Naive B cell (primary cell): Measurements from ENCODE around the gene RNF213. TPM values are rescaled to one million over a fixed set of nuclear protein-coding genes. Genes with fewer than 3 reads are reported as not detected.
A peak's percentile ranks its signal among the peaks of the same experiment; 100 is the strongest.

Source experiments
- ATAC-seq, 2 donors: fragments of 150-1000 bp; cut with Tn5 transposase; 2 replicates each; pipeline ENCODE4 v1.10.0; 2021; ENCODE audit warnings: low read depth in 2 of 2, mild to moderate bottlenecking in 2 of 2, moderate library complexity in 2 of 2
- DNase-seq: peaks from one replicate; pipeline ENCODE4 v3.0.0; 2022
- H3K27ac Mint-ChIP-seq, 6 donors: one replicate each; pipeline ENCODE4 v1.8.0; 2020 to 2022; ENCODE audit warnings: mild to moderate bottlenecking in 6 of 6, mixed read lengths in 6 of 6, moderate library complexity in 5 of 6, inconsistent platforms in 2 of 6
- H3K27me3 Mint-ChIP-seq, 3 donors: one replicate each; pipeline ENCODE4 v1.8.0; 2021 to 2022; ENCODE audit warnings: mixed read lengths in 3 of 3, mild to moderate bottlenecking in 1 of 3
- H3K36me3 Mint-ChIP-seq, 2 donors: one replicate each; pipeline ENCODE4 v1.8.0; 2020 to 2022; ENCODE audit warnings: mixed read lengths in 2 of 2, inconsistent platforms in 1 of 2, mild to moderate bottlenecking in 1 of 2
- H3K4me1 Mint-ChIP-seq, 3 donors: one replicate each; pipeline ENCODE4 v1.8.0; 2020 to 2022; ENCODE audit warnings: mixed read lengths in 3 of 3, inconsistent platforms in 1 of 3, mild to moderate bottlenecking in 1 of 3, moderate library complexity in 1 of 3
- H3K4me3 Mint-ChIP-seq, 8 donors: one replicate each; pipeline ENCODE4 v1.8.0; 2020 to 2022; ENCODE audit warnings: mild to moderate bottlenecking in 8 of 8, mixed read lengths in 8 of 8, moderate library complexity in 8 of 8, inconsistent platforms in 2 of 8
- H3K9me3 Mint-ChIP-seq, 7 donors: one replicate each; pipeline ENCODE4 v1.8.0; 2020 to 2022; ENCODE audit warnings: mixed read lengths in 7 of 7, mild to moderate bottlenecking in 5 of 7, inconsistent platforms in 2 of 7, moderate library complexity in 1 of 7
- polyA plus RNA-seq, 6 donors: library from polyadenylated mRNA; unstranded; fragments of 300-500 nt; fragmentation: Illumina TruSeq; gene quantifications; one replicate each; pipeline ENCODE4 v1.2.3, GENCODE V29; 2021; ENCODE audit warnings: low read depth in 6 of 6

Gene RNF213
- polyA plus RNA-seq, 6 donors from 2014 or later = 9.2 to 34.7 (median 18.3) TPM

DNA sequence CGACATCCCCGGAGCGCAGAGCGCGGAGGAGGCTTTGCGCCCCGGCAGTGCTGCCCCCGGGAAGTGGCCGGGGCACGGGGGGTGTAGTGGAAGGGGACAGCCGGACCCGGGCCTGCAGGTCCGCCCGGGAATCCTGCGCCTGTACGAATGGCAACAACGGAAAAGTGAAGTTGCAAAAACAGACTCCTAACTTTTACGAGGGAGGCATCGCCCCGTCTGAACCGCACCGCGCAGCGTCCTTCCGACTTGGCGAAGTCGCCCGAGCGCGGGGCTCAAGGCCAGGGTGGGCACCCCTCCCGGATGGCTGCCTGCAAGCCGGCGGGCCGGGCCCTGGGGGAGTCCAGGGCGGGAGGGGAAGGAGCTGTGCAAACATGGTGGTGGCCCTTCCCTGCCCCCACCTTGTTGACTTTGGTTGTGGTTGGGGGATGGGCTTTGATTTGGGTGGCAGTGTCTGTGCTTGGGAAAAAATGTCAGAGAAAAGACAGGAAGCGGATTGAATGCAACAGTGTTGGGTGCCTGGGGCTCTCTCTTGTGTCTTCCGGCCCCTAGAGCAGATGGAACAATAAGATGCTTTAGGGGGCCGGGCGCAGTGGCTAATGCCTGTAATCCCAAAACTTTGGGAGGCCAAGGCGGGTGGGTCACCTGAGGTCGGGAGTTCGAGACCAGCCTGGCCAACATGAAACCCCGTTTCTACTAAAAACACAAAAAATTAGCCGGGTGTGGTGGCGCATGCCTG, 675 bp downstream of the RNF213 start:
- Mint-ChIP-seq H3K4me1 (peaks cover 40 to 56% (median 46%) of the 10 kb centered on the region in 3 donors), H3K27me3 (no peaks in the 10 kb centered on the region), H3K4me3 (peak overlapping the region; percentile 76 to 98 (median 93)), H3K36me3 (no peaks in the 10 kb centered on the region), H3K9me3 (no peaks in the 10 kb centered on the region), H3K27ac (peak overlapping the region; percentile 47 to 98 (median 96))
- DNase-seq (peak; percentile 44), ATAC-seq (peak; percentile 3 to 5)

DNA sequence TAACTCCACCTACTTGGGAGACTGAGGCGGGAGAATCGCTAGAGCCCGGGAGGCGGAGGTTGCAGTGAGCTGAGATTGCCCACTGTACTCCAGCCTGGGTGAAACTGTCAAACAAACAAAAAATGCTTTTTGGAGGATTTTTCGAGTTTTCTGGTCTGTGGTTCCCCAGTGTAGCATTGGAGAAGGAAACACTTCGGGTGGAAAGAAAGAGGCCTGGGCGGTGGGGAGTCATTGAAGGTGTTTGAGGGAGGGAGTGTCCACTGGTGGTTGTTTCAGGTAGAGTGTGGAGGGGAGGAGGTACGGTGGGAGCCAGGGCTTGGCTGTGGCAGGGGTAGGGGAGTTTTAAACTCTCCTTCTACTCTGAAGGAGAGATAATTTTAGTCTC, 1.2 kb downstream of the RNF213 start:
- DNase-seq (no peak), ATAC-seq (no peak)
- no peaks in the 10 kb centered on the region for H3K27me3 Mint-ChIP-seq
- peaks cover 40 to 56% (median 46%) of the 10 kb centered on the region in 3 donors for H3K4me1 Mint-ChIP-seq
- H3K36me3 Mint-ChIP-seq = no peaks in the 10 kb centered on the region
- peak overlapping the region; percentile 76 to 98 (median 93) for H3K4me3 Mint-ChIP-seq
- no peaks in the 10 kb centered on the region for H3K9me3 Mint-ChIP-seq
- H3K27ac Mint-ChIP-seq = peak overlapping the region; percentile 47 to 98 (median 96)

DNA sequence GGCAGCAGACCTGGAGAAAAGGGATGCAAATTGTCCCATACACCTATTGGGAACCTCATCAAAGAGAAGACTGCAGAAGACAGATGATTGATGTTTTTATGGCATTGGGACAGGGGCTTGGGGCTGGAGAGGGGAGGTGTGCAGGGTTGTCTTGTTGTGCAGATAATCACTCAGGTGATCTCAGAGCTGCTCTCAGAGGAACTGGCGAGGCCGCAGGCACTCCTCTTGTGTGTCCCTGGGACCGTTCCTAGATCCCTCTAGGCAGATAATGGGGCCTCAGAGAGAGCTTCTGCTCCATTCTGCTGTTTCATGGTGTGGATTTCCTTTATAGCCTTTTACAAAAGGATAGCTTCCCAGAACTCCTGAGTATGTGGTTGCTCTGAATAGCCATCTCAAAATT, 1.6 kb downstream of the RNF213 start:
- no peaks in the 10 kb centered on the region for H3K27me3 Mint-ChIP-seq
- peak overlapping the region; percentile 76 to 98 (median 93) for H3K4me3 Mint-ChIP-seq
- DNase-seq (no peak), ATAC-seq (no peak)
- H3K36me3 Mint-ChIP-seq = no peaks in the 10 kb centered on the region
- peak overlapping the region in 4 of 6 donors; percentile 94 to 98 (median 97) for H3K27ac Mint-ChIP-seq
- H3K9me3 Mint-ChIP-seq = no peaks in the 10 kb centered on the region
- H3K4me1 Mint-ChIP-seq = peaks cover 40 to 59% (median 46%) of the 10 kb centered on the region in 3 donors

DNA sequence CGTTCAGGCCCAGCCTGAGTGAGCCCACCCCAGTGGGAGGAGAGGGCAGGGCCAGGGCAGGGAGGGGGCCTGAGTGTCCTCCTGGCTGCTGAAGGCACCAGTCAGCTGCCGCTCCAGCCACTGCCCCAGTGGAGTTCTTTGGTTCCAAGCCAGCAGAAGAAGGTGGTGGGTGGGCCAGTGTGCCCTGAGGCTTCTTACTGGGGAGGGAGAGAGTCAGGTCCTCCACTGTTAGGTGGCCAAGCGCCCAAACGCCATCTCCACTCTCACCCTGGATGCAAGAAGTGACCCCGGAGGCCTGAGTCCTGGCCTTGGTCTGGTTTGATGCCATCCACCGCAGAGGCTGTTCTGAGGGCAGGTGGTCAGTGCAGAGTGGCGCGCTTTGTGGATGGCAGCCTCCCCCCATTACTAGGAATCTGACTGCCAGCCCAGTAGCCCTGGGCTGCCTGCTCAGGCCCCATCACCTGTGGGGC, 2.2 kb downstream of the RNF213 start:
- Mint-ChIP-seq H3K27me3 (no peaks in the 10 kb centered on the region), H3K4me3 (peak overlapping the region in 7 of 8 donors; percentile 25 to 99 (median 97)), H3K4me1 (peaks cover 40 to 62% (median 46%) of the 10 kb centered on the region in 3 donors), H3K9me3 (no peaks in the 10 kb centered on the region), H3K36me3 (no peaks in the 10 kb centered on the region), H3K27ac (peak overlapping the region in 3 of 6 donors; percentile 94 to 97 (median 96))
- ATAC-seq (no peak), DNase-seq (no peak)

DNA sequence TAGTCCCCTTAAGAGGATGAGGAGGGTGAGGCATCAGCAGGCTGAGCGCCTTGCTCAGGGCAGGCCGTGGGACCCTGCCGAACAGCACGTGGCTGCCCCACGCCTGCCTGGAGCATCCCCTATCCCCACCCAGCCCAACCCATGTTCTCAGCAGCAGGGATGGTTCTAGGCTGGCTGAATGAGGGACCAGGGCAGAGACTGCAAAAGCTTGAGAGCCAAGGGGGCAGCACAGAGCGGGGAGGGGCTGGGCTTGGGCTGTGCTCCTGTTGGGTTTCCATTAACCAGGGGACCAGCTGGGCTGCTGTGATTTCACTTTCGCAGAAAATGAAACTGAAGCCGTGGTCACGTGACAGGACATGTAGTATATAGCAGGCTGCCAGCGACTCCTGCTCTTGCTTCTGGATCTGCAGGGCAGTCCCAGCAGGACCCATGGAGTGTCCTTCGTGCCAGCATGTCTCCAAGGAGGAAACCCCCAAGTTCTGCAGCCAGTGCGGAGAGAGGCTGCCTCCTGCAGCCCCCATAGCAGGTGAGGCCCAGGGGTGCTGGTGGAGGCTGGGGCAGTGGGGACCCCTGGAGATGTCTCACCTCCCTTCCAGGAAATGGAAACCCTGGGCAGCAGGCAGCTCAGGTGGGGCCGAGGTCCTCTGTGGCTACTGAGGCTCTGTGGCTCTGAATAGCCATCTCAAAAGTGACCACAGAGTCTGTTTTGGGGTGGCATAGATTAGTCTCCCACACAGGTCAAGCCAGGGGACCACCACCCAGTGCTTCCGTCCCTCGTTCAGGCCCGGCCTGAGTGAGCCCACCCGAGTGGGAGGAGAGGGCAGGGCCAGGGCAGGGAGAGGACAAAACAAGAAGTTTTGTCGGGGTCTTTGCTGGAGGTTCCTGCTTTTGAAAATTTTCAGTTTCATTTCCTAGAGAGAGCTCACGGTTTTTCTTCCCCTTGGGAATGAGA, 2.9 kb downstream of the RNF213 start:
- Mint-ChIP-seq H3K4me1 (peaks cover 36 to 58% (median 46%) of the 10 kb centered on the region in 3 donors), H3K4me3 (peak overlapping the region; percentile 97 to 99 (median 98)), H3K27ac (peak overlapping the region; percentile 94 to 98 (median 96)), H3K9me3 (no peaks in the 10 kb centered on the region), H3K36me3 (no peaks in the 10 kb centered on the region), H3K27me3 (no peaks in the 10 kb centered on the region)
- peak; percentile 86 for DNase-seq
- peak; percentile 71 to 72 for ATAC-seq

DNA sequence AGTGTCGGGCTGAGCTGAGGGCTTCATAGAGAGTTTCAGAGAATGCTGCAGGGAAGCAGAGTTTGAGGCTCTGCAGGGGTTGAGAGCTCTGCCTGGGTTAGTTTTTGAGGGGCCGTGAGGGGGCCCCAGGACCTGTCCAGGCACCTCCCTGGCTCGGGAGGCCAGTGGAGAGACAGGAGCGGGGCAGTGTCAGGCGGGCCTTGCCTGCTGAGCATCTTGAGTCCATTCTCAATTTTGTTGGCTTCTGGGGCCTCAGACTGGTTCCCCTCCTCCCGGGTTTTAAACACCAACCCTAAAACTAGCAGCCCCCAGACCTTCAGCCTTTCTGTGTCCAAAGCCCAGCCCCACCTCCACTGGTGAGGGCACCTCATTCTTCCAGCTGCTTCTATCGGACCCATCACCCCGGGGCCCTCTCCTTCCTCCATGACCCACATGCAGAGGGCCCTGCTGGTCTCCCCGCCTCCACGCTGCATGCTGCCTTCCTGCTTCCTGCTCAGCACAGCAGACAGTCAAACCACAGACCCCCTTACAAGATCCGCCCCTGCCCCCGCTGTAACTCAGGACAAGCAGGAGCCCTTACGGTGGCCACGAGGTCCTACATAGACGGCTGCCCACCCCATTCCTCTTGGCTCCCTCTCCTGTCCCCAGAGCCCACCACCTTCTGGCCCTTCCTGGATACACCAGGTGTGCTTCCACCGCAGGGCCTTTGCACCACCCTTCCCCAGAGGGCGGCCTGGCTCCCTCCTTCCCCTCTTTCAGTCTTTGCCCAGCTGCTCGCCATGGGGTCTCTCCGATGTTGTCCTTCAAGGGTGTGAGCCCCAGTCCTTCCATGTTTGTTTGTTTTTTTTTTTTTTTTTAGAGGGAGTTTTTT, 3.8 kb downstream of the RNF213 start:
- DNase-seq = no peak
- Mint-ChIP-seq H3K4me3 (peak overlapping the region; percentile 97 to 99 (median 98)), H3K36me3 (no peaks in the 10 kb centered on the region), H3K27me3 (no peaks in the 10 kb centered on the region), H3K27ac (peak overlapping the region; percentile 8 to 97 (median 95)), H3K9me3 (no peaks in the 10 kb centered on the region), H3K4me1 (peaks cover 36 to 53% (median 46%) of the 10 kb centered on the region in 3 donors)
- ATAC-seq = no peak

DNA sequence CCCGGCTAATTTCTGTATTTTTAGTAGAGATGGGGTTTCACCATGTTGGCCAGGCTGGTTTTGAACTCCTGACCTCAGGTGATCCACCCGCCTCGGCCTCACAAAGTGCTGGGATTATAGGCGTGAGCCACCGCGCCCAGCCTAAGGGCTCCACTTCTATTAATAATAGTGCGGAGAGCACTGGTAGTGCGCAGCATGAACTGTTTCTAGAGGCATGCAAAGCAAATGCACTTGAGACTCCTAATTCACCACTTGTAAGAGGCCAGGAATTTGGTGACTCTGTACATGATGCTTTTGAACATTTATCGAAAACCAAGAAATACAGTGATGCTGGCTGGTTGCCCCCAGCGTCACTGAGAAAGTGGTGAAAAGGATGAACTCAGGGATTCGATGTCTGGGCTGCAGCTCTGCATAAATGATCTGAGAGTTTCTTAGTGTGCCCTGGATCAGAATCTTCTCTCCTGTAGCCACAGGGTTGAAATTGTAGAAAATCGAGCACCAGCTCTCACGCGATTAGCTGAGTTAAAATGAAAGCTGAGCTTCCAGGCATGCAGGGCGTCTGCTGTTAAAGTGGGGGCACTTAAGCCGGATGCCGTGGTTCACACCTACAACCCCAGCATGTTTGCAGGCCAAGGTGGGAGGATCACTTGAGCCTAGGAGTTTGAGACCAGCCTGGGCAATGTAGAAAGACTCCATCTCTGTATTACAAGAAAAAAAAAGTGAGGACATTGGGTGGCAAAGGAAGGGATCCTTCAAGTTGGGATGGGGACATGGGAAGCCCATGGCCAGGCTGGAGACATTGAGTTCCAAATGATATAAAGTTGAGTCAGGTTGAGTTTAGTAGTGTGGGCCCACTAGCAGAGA, 4.8 kb downstream of the RNF213 start:
- Mint-ChIP-seq H3K27ac (peak overlapping the region in 4 of 6 donors; percentile 26 to 94 (median 85)), H3K9me3 (no peaks in the 10 kb centered on the region), H3K4me1 (peaks cover 32 to 51% (median 41%) of the 10 kb centered on the region in 3 donors), H3K27me3 (no peaks in the 10 kb centered on the region), H3K36me3 (no peaks in the 10 kb centered on the region), H3K4me3 (peak overlapping the region; percentile 97 to 99 (median 98))
- ATAC-seq = no peak
- DNase-seq = no peak

DNA sequence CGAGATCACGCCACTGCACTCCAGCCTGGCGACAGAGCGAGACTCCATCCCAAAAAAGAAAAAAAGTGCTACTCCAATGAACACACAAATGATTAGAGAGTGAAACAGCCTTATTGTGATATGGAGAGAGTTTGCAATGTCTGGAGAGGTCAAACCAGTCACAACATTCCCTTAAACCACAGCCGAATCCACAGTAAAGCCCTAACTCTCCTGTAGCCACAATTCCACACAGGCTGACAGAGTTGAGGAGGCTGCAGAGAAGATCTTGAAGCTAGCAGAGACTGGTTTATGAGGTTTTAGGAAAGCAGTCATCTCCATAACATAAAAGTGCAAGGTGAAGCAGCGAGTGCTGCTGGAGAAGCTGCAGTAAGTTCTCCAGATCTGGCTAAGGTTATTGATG, 6.7 kb downstream of the RNF213 start:
- DNase-seq (no peak), ATAC-seq (no peak)
- peaks cover 26 to 45% (median 28%) of the 10 kb centered on the region in 3 donors for H3K4me1 Mint-ChIP-seq
- H3K27ac Mint-ChIP-seq = no peak overlapping the region
- H3K9me3 Mint-ChIP-seq = no peaks in the 10 kb centered on the region
- H3K4me3 Mint-ChIP-seq = peak overlapping the region in 1 of 8 donors; percentile 7
- no peaks in the 10 kb centered on the region for H3K36me3 Mint-ChIP-seq
- H3K27me3 Mint-ChIP-seq = no peaks in the 10 kb centered on the region

DNA sequence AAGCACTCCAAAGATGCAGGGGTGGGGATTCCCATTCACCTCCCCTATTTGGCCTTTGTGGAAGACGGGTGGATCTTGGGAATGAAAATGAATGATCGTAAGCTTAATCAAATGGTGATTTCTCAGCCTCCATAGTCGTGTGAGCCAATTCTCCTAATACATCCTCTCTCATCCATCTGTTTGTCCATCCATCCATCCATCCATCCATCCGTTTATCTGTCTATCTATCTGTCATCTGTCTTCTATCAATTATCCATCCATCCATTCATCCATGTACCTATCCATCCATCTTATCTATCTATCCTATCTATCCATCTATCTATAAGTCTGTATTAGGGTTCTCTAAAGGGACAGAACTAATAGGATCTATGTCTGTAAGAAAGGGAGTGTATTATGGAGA, 7.8 kb downstream of the RNF213 start:
- H3K27ac Mint-ChIP-seq = no peak overlapping the region
- H3K9me3 Mint-ChIP-seq = no peaks in the 10 kb centered on the region
- H3K27me3 Mint-ChIP-seq = no peaks in the 10 kb centered on the region
- DNase-seq (no peak), ATAC-seq (no peak)
- no peak overlapping the region for H3K4me3 Mint-ChIP-seq
- no peaks in the 10 kb centered on the region for H3K36me3 Mint-ChIP-seq
- H3K4me1 Mint-ChIP-seq = peaks cover 24 to 41% (median 25%) of the 10 kb centered on the region in 3 donors

DNA sequence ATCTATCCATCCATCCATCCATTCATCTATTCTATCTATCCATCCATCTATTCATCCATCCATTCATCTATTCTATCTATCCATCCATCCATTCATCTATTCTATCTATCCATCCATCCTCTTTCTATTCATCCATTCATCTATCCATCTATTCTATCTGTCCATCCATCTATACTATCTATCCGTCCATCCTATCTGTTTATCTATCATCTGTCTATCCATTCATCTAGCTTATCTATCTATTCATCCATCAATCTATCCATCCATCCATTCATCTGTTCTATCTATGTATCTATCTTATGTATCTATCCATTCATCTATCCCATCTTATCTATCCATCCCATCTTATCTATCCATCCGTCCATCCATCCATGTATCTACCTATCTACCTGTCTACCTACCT, 8.8 kb downstream of the RNF213 start:
- DNase-seq = no peak
- H3K4me1 Mint-ChIP-seq = peaks cover 20 to 39% (median 24%) of the 10 kb centered on the region in 3 donors
- no peaks in the 10 kb centered on the region for H3K27me3 Mint-ChIP-seq
- H3K36me3 Mint-ChIP-seq = no peaks in the 10 kb centered on the region
- H3K9me3 Mint-ChIP-seq = no peaks in the 10 kb centered on the region
- H3K27ac Mint-ChIP-seq = no peak overlapping the region
- no peak for ATAC-seq
- H3K4me3 Mint-ChIP-seq = no peak overlapping the region

DNA sequence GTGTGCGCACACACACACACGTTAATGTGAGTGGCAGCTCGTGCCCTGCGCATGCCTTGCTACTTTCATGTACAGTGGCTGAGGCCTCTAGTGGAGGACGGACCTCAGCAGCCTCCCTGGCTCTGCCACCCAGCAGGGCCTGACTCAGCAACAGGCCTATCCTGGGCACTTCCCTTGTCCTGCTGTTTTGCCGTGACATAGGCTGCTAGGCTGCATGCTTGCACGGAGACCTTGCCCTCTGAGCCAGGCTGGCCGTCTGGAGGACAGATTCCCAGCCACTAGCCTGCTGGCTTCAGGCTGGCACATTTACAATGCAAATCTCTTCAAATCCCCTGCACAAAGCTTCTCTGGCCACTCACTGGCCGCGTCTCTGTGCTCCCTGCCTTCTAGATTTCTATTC, 9.5 kb downstream of the RNF213 start:
- Mint-ChIP-seq H3K27me3 (no peaks in the 10 kb centered on the region), H3K36me3 (no peaks in the 10 kb centered on the region), H3K4me1 (peaks cover 13 to 35% (median 21%) of the 10 kb centered on the region in 3 donors), H3K4me3 (no peak overlapping the region), H3K27ac (peak overlapping the region in 1 of 6 donors; percentile 39), H3K9me3 (no peaks in the 10 kb centered on the region)
- ATAC-seq = no peak
- DNase-seq = no peak

DNA sequence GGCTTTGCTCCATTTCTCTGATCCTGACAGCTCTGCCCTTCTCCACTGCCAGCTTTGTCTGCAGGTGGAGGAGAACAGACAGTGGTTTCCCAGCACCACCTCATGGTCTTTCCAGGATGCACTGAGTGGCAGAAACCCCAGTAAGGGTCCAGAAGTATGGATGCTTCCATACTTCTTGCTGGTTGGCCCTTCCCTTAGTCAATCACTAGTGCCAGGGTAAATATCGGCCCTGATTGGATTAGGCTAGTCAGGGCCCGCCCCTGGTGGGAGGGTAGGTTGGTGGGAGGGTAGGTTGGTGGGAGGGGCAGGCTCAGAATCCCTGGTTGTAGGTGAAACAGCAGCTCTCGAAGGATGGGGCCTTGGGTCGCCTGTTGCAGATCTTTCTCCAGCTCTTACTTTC, 10.2 kb downstream of the RNF213 start:
- Mint-ChIP-seq H3K4me1 (peaks cover 8 to 31% (median 18%) of the 10 kb centered on the region in 3 donors), H3K4me3 (no peak overlapping the region), H3K9me3 (no peaks in the 10 kb centered on the region), H3K27me3 (no peaks in the 10 kb centered on the region), H3K27ac (peak overlapping the region in 2 of 6 donors; percentile 1 to 56), H3K36me3 (no peaks in the 10 kb centered on the region)
- DNase-seq = no peak
- peak; percentile 51 to 53 for ATAC-seq
